ENCODE data around the gene SAPCD2.

DNA sequence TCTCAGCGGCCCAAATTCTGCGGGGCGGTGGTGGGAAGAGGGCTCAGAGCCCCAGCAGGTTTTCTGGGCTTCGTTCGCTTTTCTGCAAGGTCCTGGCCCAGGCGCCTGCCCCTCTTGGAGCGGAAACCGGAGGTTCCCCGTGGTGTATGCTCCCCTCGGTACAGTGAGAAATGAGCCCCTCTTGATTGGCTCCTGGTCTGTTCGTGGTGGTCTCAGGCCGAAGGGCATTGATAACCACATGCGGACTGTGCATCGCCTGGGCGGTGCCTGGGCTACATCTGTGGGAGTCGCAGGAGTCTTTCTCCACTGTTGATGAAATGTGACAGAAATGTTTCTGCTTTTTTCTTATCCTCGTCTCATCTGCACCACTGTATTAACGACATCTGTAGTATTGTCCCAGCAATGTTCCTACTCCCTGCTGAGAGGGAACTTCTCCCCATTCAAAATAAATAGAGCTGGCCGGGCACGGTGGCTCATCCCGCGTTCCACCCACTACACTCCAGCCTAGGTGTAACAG, 17.1 kb upstream of the SAPCD2 start:
- TF ChIP-seq EZH2 (IDR thresholded peaks at IDR 0.05; ENCODE audit: borderline replicate concordance, low read length): no peak
- TF ChIP-seq, protein P1, sequence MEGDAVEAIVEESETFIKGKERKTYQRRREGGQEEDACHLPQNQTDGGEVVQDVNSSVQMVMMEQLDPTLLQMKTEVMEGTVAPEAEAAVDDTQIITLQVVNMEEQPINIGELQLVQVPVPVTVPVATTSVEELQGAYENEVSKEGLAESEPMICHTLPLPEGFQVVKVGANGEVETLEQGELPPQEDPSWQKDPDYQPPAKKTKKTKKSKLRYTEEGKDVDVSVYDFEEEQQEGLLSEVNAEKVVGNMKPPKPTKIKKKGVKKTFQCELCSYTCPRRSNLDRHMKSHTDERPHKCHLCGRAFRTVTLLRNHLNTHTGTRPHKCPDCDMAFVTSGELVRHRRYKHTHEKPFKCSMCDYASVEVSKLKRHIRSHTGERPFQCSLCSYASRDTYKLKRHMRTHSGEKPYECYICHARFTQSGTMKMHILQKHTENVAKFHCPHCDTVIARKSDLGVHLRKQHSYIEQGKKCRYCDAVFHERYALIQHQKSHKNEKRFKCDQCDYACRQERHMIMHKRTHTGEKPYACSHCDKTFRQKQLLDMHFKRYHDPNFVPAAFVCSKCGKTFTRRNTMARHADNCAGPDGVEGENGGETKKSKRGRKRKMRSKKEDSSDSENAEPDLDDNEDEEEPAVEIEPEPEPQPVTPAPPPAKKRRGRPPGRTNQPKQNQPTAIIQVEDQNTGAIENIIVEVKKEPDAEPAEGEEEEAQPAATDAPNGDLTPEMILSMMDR (IDR thresholded peaks at IDR 0.05; ENCODE audit: low read length): no peak
